Measurements from ENCODE around the gene POLR3K.
A peak's percentile ranks its signal among the peaks of the same experiment; 100 is the strongest.
"Not testable (repeated sequence)": the region's sequence is repeated elsewhere in the genome, so short reads cannot be mapped to it uniquely, and the experiment has no call there.

POLR3K gene

GRCh38 chr16:42069-42457 is 11.3 kb downstream of the POLR3K start:
- DNase-seq, result no peak

- DNase-seq, result no peak
Measured at GRCh38 chr16:41439-42068, 11.9 kb downstream of the POLR3K start.

- DNase-seq, result no peak
Measured at GRCh38 chr16:38941-39892, 14.2 kb downstream of the POLR3K start.

- not testable (repeated sequence) for DNase-seq
Measured at GRCh38 chr16:38206-38605, 15.2 kb downstream of the POLR3K start.

- DNase-seq, result no peak
Measured at GRCh38 chr16:37511-37910, 15.9 kb downstream of the POLR3K start.

DNA sequence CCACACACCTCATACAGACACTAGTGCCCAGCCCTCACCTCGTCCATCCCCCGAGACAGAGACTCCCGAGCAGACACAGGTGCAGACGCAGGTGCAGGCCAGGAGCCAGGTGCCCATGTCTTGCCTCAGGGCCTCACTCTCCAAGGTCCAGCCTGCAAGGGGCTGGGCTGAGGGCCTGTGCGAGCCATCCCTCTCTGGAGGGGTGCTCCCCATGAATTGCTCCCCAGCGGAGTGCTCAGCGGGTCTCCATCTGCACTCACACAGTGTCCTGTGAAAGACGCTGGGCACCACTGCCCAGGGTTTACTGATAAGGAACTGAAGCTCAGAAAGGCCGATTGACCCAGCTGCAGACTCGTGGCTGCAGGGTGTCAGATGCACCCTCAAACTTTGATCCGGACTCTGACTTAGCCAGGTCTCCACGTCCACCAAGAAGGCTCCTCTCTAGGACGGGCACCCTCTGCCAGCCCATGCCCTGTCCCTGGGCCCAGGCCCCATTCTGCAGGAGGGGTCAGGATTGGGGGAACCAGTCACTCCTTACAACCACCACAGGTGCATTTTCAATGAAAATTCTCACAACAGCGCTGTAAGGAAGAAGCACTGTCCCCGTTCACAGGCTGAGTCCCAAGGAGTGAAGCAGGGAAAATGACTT is 16.9 kb downstream of the POLR3K start:
- DNase-seq, result no peak

DNA sequence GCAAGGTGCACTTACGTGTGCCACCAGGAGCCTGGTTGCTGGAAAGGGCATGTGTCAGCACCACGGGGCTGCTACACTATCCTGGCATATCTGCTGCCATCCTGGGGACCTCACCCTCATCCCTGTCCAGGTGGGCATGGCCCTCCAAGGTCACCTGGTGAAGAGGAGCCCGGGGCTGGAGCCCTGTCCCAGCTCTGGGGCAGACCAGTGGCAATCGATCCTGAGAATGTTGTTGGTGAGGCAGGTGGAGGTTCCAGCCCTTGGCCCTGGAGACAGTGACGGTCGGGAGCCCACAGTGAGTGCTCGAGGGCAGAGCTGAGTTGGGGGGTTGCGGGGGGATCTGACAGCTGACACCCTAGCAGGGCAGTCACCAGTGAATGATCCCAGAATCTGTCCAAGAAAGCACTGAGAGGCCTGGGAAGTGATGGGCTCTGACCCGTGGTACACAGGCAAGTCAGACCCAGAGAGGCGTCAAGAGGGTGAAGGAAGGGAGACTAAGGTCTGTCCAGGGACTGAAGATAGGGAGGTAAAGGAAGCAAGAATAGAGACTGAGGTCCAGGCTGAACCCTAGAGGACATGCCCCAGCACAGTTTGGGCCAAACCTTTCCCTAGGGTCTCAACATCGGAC is 17.6 kb downstream of the POLR3K start:
- DNase-seq, result no peak

GRCh38 chr16:35011-35677 is 18.3 kb downstream of the POLR3K start:
- DNase-seq, result no peak

GRCh38 chr16:34648-34987 is 18.8 kb downstream of the POLR3K start:
- DNase-seq, result no peak

GRCh38 chr16:33877-34647 is 19.3 kb downstream of the POLR3K start:
- DNase-seq, result no peak

DNA sequence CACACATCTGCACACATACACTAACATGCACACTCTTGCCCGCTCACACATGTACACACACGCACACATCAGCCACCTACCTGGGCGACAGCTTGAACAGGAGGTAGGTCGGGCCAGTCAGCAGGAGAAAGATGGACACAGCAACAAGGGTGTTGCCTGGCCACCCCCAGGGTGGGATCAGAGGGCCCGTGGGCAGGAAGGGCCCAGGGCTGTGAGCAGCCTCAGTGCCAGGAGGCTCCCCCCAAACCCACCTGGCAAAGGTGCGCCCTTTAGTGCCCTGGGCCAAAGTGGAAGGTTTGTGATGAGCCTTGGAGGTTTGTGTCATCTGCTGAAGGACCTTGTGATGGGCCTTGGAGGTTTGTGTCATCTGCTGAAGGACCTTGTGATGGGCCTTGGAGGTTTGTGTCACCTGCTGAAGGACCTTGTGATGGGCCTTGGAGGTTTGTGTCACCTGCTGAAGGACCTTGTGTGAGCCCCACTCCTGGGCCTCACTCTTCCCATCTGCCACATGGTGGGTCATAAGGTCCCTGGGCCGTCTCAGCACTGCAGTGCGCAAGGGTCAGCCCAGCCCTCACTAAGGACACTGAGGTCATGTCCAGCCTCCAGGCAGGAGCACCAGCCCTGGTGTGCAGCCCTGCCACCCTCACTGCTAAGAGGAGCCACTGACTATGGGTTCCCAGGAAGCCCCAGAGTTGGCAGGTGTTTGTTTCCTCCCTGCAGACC is 20.1 kb downstream of the POLR3K start:
- DNase-seq, result not testable (repeated sequence)

DNA sequence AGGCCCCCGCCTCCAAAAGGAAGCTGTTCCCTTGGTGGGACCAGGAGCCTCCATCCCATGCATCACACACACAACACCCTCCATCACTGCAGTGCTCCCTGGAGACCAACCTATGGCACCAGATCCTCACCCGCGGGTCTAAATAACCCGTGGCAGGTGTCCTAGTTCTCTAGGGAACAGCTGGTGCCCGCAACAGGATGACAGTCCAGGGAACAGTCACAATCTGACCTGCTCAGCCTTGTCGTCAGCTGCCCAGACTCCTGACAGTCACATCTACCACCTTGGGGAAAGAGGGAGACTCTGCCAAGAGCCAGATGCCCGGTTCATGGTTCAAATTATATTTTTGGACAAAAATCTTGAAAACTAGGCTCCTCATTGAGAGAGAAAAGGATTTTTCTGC is 22.8 kb downstream of the POLR3K start:
- not testable (repeated sequence) for DNase-seq

DNA sequence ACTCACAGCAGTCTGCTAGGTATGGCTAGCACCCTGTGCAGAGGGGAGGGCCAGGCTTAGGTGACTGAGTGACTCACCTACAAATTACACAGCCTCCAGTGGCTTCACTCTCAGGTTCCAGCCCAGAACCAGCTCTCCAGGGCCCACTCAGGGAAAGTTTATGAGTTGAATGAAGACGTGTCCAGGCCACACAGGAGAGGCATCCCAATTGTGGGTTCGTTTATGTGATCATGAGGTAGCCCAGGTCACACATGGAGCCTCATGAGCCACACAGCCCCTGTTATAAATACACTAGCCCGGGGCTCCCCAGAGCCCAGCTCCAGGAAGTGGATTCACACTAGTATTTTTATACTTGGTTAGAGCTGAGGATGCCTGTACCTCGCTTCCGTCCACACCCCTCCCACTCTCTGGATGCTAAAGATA is 27.5 kb downstream of the POLR3K start:
- DNase-seq, result not testable (repeated sequence)

DNA sequence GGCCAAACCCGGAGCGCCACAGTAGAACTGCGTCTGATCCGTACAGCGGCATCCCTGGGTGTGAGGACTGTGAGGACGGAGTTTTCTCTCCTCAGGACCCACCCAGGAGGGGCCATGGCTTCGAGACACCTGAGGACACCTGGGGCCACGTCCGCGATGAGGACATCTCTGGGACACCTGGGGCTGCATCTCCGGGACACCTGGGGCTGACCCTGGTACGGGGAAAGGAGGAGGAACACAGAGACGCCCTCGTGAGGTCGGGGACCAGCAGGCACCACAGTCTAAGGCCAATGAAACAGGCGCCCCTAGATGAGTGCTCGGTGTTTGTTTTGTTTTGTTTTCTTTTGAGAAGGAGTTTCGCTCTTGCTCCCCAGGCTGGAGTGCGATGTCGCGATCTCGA is 29.3 kb downstream of the POLR3K start:
- DNase-seq, result not testable (repeated sequence)

- not testable (repeated sequence) for DNase-seq
Measured at GRCh38 chr16:20886-21285, 32.5 kb downstream of the POLR3K start.

GRCh38 chr16:17062-17765 is 36.2 kb downstream of the POLR3K start:
- DNase-seq, result not testable (repeated sequence)

GRCh38 chr16:10772-11171 is 42.6 kb downstream of the POLR3K start:
- peak; percentile 89 for DNase-seq

- no peak for DNase-seq
Measured at GRCh38 chr16:9903-10665, 43.3 kb downstream of the POLR3K start.

Data from NCI-H526 treated with DMSO at 0.1 percent for 48 hours (cell line).